AG09309 (cell line): Measurements from ENCODE around the gene CAV3.

ENCODE experiments used
- DNase-seq: peaks from one replicate; pipeline ENCODE4 v3.0.0-alpha.2; 2010; ENCODE audit warnings: low read depth
- H3K4me3 ChIP-seq: 2 replicates; pipeline ENCODE4 v1.5.1; 2011; ENCODE audit warnings: mild to moderate bottlenecking, low read depth, low read length, moderate library complexity; ENCODE audit not compliant: control insufficient read depth
- CTCF ChIP-seq: IDR thresholded peaks from 2 replicates; pipeline ENCODE4 v1.5.1; 2011; ENCODE audit warnings: mild to moderate bottlenecking, low read depth, low read length, inconsistent platforms; ENCODE audit not compliant: insufficient read depth, control insufficient read depth; ENCODE audit errors: missing control alignments

CAV3 gene

GRCh38 chr3:8766148-8766547 lies 32.5 kb downstream of the CAV3 start:
- no peak for DNase-seq
- no peak for TF ChIP-seq CTCF
- peak overlapping the region; percentile 98 for H3K4me3 ChIP-seq

- TF ChIP-seq CTCF: no peak
- DNase-seq: no peak
- H3K4me3 ChIP-seq: peak overlapping the region; percentile 98
Observed at GRCh38 chr3:8767256-8767666, 33.7 kb downstream of the CAV3 start.

- H3K4me3 ChIP-seq: peak overlapping the region; percentile 98
- DNase-seq: no peak
- TF ChIP-seq CTCF: peak; percentile 10
Observed at GRCh38 chr3:8767667-8768363, 34.2 kb downstream of the CAV3 start.

GRCh38 chr3:8768364-8769087 lies 34.9 kb downstream of the CAV3 start:
- H3K4me3 ChIP-seq: peak overlapping the region; percentile 98
- DNase-seq: no peak
- no peak for TF ChIP-seq CTCF

- DNase-seq: peak; percentile 79
- TF ChIP-seq CTCF: peak; percentile 88
Observed at GRCh38 chr3:8769088-8769822, 35.7 kb downstream of the CAV3 start, which contains the start of gene OXTR. Gene OXTR, minus strand, starts transcription at chr3:8769613. Its CDS starts 1,426 bp downstream, at chr3:8768187.

GRCh38 chr3:8773941-8774542 lies 40.4 kb downstream of the CAV3 start:
- TF ChIP-seq CTCF: no peak
- no peak for DNase-seq
- no peak overlapping the region for H3K4me3 ChIP-seq

More at GRCh38 chr3:8769088-8769822, 35.7 kb downstream of the CAV3 start, which contains the start of gene OXTR:
- peak within 1 kb of the TSS; percentile 98 for H3K4me3 ChIP-seq
